GM21528 (cell line): ENCODE results near the gene CPED1.
"Not testable (repeated sequence)": the region's sequence is repeated elsewhere in the genome, so short reads cannot be mapped to it uniquely, and the experiment has no call there.

Experiments
- ATAC-seq: cut with Tn5 transposase; IDR thresholded peaks from one replicate; pipeline ENCODE4 v1.9.1; 2021; ENCODE audit warnings: mild to moderate bottlenecking, moderate library complexity; ENCODE audit not compliant: unreplicated experiment, low FRiP score

CPED1 gene

GRCh38 chr7:121119047-121119446 is 130.5 kb downstream of the CPED1 start:
- no peak for ATAC-seq

- ATAC-seq: no peak
These were observed 134.5 kb downstream of the CPED1 start for GRCh38 chr7:121123032-121123431.

- not testable (repeated sequence) for ATAC-seq
These were observed 136.9 kb downstream of the CPED1 start for GRCh38 chr7:121125454-121125853.

- no peak for ATAC-seq
These were observed 137.7 kb downstream of the CPED1 start for GRCh38 chr7:121126201-121126600.

- ATAC-seq: no peak
These were observed 138.5 kb downstream of the CPED1 start for GRCh38 chr7:121126801-121127534.

DNA sequence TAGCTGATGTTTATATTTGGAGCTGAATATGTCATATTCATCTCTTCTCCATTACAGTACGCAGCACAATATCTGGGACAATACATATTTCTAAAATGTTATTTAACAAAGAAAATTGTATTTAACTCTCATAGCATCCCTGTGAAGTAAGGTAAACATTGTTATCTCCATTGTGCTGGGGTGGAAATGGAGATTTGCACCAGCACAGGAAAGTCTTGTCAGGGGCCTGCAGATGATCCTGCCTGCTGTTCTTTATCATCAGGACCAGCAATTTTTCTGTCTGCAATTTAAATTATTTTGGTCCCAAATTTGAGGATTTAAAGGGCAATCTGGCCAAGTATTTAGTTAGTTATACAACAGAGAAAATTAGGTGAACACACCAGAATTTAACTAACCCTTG is 144.4 kb downstream of the CPED1 start:
- ATAC-seq: no peak

GRCh38 chr7:121133444-121133843 is 144.9 kb downstream of the CPED1 start:
- ATAC-seq: no peak

- no peak for ATAC-seq
These were observed 149.1 kb downstream of the CPED1 start for GRCh38 chr7:121137580-121137979.

- ATAC-seq: peak; percentile 100
These were observed 149.9 kb downstream of the CPED1 start for GRCh38 chr7:121138262-121138933.

- ATAC-seq: no peak
These were observed 150.9 kb downstream of the CPED1 start for GRCh38 chr7:121139427-121139826.

- no peak for ATAC-seq
These were observed 152.3 kb downstream of the CPED1 start for GRCh38 chr7:121140790-121141189.

- no peak for ATAC-seq
These were observed 163.3 kb downstream of the CPED1 start for GRCh38 chr7:121151774-121152221.

DNA sequence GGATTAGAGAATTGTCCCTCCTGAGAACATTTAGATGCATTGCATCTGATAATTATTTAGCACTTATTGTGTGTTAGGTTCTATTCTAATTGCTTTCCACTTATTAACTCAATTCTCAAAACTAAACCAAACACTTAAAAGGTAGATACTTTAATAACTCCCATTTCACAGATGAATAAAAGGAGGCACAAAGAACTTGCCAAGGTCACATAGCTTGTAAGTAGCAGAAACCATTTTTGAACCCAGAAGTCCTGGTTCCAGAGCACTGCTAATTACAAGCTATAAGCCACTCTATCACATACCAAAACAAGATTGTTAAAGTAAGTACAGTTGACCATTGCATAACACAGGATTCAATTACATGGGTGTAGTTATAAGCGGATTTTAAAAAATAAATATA is 164.9 kb downstream of the CPED1 start:
- ATAC-seq: no peak

DNA sequence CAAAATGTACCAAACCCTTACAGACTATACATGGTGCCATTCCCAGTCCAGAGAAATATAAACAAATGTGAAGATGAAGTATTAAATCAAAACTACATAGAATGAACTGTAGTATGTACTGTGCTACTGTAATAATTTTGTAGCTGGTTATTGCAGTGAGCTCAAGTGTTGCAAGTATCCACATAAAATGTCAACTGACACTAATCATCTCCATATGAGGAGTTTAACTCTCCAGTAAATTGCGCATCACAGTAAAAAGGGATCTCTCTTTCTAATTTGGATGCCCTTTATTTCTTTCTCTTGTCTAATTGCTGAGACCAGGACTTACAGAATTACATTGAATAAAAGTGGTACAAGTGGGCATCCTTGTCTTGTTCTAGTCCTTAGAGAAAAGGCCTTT is 165.5 kb downstream of the CPED1 start:
- ATAC-seq: no peak

- ATAC-seq: no peak
These were observed 168.3 kb downstream of the CPED1 start for GRCh38 chr7:121156825-121157224.

- no peak for ATAC-seq
These were observed 168.8 kb downstream of the CPED1 start for GRCh38 chr7:121157341-121157751.

DNA sequence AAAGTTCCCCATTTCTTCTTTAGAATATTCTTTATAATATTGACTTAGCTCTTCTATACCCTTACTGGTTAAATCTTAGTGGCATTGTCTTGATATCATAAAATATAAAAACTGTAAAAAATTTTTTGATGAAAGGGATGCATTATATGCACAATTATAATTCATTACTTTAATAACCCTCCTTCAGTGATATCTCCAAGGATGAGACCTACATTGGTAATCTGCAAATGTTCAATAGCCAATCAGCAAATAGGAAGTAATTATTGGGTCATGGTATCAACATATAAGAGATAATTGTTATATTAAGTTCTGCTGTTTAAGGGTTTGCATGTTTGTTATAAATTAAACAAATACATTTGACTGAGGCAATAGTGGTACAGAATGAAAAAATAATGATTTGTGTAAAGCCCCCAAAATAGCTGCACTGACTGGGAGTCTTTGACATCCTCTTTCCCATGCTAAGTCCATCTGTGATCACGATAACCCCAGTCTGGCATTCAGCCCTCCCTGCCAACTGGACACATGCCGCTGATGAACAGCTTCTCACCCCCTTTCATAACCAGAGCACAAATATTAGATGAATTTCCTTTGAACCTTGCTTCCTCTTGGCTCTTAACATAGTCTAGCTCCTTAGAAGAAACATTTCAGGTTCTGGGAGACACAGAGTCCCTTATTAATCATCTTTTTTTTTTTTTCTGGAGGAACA is 169.5 kb downstream of the CPED1 start:
- ATAC-seq: no peak

- ATAC-seq: no peak
These were observed 170.2 kb downstream of the CPED1 start for GRCh38 chr7:121158665-121159064.

DNA sequence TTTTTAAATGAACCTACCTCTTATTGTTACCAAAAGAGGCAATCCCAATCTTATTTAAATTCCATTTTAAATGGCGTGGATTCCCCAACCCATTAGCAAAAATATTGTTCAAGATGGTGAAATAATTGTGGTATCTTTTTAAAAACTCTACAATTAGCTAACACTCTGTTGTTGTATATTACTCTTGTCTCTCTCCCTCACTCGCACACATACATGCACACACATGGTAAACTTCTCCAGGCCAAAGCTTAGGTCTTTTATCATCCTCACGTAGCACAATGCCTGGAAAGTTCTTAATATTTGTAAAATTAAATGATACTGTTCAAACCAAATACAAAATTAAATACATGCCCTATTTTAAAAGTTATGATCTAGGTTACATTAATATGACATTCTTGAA is 171.0 kb downstream of the CPED1 start:
- no peak for ATAC-seq

DNA sequence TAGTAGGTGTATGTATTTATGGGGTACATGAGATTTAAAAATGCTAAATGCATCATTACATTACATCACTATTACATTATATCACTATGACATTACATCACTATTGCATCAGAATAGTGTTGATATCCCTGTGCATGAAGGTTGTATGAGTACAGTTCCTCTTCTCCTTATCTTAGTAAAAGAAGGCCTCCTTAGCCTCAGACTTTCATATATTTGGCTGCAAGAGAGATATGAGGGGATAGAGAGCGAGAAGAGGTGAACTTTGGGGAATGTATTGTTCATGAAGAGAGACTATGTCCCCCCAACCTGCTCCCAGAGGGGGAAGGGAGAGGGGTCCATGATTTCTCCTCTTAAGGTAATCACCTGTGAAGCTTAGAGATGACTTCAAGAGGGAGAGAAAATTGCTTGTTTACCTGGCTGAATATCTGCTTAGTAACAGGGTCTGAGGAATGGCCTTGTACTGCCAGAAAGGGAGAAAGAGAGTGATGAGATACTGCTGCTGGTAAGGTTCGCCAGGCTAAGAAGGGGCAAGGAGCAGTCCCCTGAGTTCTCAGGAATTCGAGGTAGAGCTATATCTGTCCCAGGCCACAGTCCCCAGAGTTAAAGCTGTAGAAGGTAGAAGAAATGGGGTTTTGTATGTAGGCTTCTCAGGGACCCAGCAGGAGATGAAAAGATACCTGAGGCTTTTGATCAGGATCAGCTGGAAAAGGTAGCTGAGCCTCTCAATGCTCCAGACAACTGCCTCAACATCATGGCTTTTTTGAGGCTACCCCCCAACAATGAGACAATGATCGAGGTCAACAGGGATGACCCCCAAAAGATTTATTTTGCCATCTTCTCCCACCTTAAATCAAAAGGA is 171.9 kb downstream of the CPED1 start:
- no peak for ATAC-seq

- no peak for ATAC-seq
These were observed 175.2 kb downstream of the CPED1 start for GRCh38 chr7:121163699-121164098.
